PC-3 (cell line): ENCODE data around the gene DBNL.

Experiments used
- CTCF ChIP-seq: fragments of 300-600 bp; sonication (generic); conservative IDR thresholded peaks from 2 replicates; pipeline ENCODE4 v1.5.1; 2017; ENCODE audit warnings: antibody characterized with exemption, low read depth, mild to moderate bottlenecking, low read length
- EZH2 ChIP-seq: fragments of 300-600 bp; sonication (generic); IDR thresholded peaks from one replicate; pipeline ENCODE4 v1.6.1; 2017; ENCODE audit warnings: antibody characterized with exemption, mild to moderate bottlenecking, low read length; ENCODE audit not compliant: unreplicated experiment
- EZH2phosphoT487 ChIP-seq: fragments of 300-600 bp; sonication (generic); IDR thresholded peaks from 2 replicates; pipeline ENCODE4 v1.6.1; 2018; ENCODE audit warnings: mild to moderate bottlenecking, antibody characterized with exemption, low read length, borderline replicate concordance

- TF ChIP-seq CTCF (no peak), EZH2 (no peak), EZH2phosphoT487 (no peak)
Observed at GRCh38 chr7:44079331-44080021, 35.0 kb downstream of the DBNL start.
